ENCODE measurements around the gene ADGRF4.

The ADGRF4 gene

DNA sequence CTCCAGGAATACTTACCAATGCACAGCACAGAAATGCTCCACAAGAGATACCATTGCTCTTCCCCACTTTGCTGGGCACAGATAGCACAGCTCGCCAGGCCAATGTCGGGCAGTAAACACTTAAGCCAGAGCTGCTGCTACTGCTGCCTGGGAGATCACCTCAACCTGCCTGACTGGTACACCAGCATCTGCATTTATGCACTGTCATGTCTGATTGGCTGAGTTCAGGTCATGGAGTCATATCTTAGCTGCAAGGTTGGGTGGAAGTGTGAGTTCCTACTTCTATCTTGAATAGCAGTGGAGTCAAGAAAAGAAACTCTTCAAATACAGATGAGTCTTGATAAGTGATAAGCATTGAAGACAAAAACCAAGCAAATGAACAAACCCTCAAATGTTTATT, 10.9 kb upstream of the ADGRF4 start:
- Histone ChIP-seq H3K9me3 (ENCODE audit: control insufficient read depth, insufficient read depth, low read length) (no peaks in the 10 kb centered on the region), H3K36me3 (ENCODE audit: control insufficient read depth, low read length) (no peaks in the 10 kb centered on the region), H3F3A (ENCODE audit: control insufficient read depth, insufficient read depth) (no peaks in the 10 kb centered on the region), H3K4me1 (ENCODE audit: control insufficient read depth, low read length) (no peaks in the 10 kb centered on the region), H4K20me1 (ENCODE audit: control insufficient read depth, insufficient read depth, low read depth, low read length) (no peaks in the 10 kb centered on the region), H3K4me3 (ENCODE audit: low read length) (no peak overlapping the region), H3K4me2 (ENCODE audit: low read length) (no peak overlapping the region), H3K27ac (ENCODE audit: low read depth, low read length) (no peak overlapping the region), H3K9me2 (replicated peaks; ENCODE audit: control insufficient read depth, low read length) (no peaks in the 10 kb centered on the region), H3K27me3 (ENCODE audit: control insufficient read depth, low read length) (no peaks in the 10 kb centered on the region), H3K79me2 (ENCODE audit: control insufficient read depth, low read length) (no peaks in the 10 kb centered on the region)
- TF ChIP-seq, protein P1, sequence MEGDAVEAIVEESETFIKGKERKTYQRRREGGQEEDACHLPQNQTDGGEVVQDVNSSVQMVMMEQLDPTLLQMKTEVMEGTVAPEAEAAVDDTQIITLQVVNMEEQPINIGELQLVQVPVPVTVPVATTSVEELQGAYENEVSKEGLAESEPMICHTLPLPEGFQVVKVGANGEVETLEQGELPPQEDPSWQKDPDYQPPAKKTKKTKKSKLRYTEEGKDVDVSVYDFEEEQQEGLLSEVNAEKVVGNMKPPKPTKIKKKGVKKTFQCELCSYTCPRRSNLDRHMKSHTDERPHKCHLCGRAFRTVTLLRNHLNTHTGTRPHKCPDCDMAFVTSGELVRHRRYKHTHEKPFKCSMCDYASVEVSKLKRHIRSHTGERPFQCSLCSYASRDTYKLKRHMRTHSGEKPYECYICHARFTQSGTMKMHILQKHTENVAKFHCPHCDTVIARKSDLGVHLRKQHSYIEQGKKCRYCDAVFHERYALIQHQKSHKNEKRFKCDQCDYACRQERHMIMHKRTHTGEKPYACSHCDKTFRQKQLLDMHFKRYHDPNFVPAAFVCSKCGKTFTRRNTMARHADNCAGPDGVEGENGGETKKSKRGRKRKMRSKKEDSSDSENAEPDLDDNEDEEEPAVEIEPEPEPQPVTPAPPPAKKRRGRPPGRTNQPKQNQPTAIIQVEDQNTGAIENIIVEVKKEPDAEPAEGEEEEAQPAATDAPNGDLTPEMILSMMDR (IDR thresholded peaks at IDR 0.05; ENCODE audit: low read depth, low read length, poor library complexity, severe bottlenecking) = no peak
- TF ChIP-seq EZH2phosphoT487 (IDR thresholded peaks at IDR 0.05; ENCODE audit: borderline replicate concordance, low read length) = no peak

DNA sequence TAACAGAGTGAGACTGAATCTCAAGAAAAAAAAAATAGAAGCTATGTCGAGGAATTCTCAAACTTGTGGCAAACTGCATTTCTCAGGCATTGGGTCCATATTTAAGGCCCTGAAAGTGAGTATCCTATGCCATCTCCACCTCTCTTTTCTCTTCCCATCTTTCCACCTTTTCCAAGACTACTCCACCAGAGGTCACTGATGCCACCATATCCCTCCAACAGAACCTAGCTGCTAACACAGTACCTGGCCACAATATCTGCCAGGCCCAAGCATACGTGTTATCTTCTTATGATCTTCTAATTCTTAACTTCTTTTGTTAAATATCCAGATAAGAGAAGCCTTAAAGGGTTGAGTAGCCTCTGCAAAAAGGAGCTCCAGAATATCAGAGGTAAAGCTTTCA, 8.2 kb upstream of the ADGRF4 start:
- Histone ChIP-seq H3K27ac (ENCODE audit: low read depth, low read length) (no peak overlapping the region), H3F3A (ENCODE audit: control insufficient read depth, insufficient read depth) (no peaks in the 10 kb centered on the region), H3K4me1 (ENCODE audit: control insufficient read depth, low read length) (no peaks in the 10 kb centered on the region), H3K79me2 (ENCODE audit: control insufficient read depth, low read length) (no peaks in the 10 kb centered on the region), H3K27me3 (ENCODE audit: control insufficient read depth, low read length) (0 out of 2 replicates have a peak, but pooled peaks cover 3% of the 10 kb centered on the region), H3K36me3 (ENCODE audit: control insufficient read depth, low read length) (no peaks in the 10 kb centered on the region), H3K9me2 (replicated peaks; ENCODE audit: control insufficient read depth, low read length) (no peaks in the 10 kb centered on the region), H4K20me1 (ENCODE audit: control insufficient read depth, insufficient read depth, low read depth, low read length) (no peaks in the 10 kb centered on the region), H3K4me3 (ENCODE audit: low read length) (no peak overlapping the region), H3K4me2 (ENCODE audit: low read length) (no peak overlapping the region), H3K9me3 (ENCODE audit: control insufficient read depth, insufficient read depth, low read length) (no peaks in the 10 kb centered on the region)
- TF ChIP-seq EZH2phosphoT487 (IDR thresholded peaks at IDR 0.05; ENCODE audit: borderline replicate concordance, low read length) = no peak
- TF ChIP-seq, protein P1 (IDR thresholded peaks at IDR 0.05; ENCODE audit: low read depth, low read length, poor library complexity, severe bottlenecking) = no peak

DNA sequence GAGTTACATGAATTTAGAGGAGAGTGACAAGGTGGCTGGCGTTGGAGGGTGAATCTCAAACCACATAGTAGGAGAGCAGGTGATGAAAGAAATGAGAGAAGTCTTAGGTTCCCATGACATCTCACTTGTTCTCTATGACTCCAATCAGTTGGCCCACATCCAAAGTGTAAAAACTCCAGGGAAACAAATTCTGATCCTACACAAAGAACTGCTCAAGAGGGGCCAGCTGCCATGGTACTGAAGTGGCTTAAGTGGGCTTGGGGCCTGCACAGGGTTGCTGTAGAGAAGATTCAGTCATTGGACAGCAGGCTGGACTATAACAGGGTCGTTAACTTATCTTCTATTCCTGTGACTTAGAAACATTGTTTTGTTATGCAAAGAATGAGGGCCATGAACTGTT, 7.6 kb upstream of the ADGRF4 start:
- Histone ChIP-seq H3K27ac (ENCODE audit: low read depth, low read length) (no peak overlapping the region), H3K4me3 (ENCODE audit: low read length) (no peak overlapping the region)

More for the DNA sequence above, 7.6 kb upstream of the ADGRF4 start:
- no peak for TF ChIP-seq EZH2phosphoT487 (IDR thresholded peaks at IDR 0.05; ENCODE audit: borderline replicate concordance, low read length)
- TF ChIP-seq, protein P1 (IDR thresholded peaks at IDR 0.05; ENCODE audit: low read depth, low read length, poor library complexity, severe bottlenecking) = no peak
- no peaks in the 10 kb centered on the region for H3K4me1 ChIP-seq (ENCODE audit: control insufficient read depth, low read length)
- H4K20me1 ChIP-seq (ENCODE audit: control insufficient read depth, insufficient read depth, low read depth, low read length) = no peaks in the 10 kb centered on the region
- no peaks in the 10 kb centered on the region for H3F3A ChIP-seq (ENCODE audit: control insufficient read depth, insufficient read depth)
- no peaks in the 10 kb centered on the region for H3K79me2 ChIP-seq (ENCODE audit: control insufficient read depth, low read length)
- H3K9me2 ChIP-seq (replicated peaks; ENCODE audit: control insufficient read depth, low read length) = no peaks in the 10 kb centered on the region
- H3K36me3 ChIP-seq (ENCODE audit: control insufficient read depth, low read length) = no peaks in the 10 kb centered on the region
- H3K4me2 ChIP-seq (ENCODE audit: low read length) = no peak overlapping the region
- H3K9me3 ChIP-seq (ENCODE audit: control insufficient read depth, insufficient read depth, low read length) = no peaks in the 10 kb centered on the region
- H3K27me3 ChIP-seq (ENCODE audit: control insufficient read depth, low read length) = 0 out of 2 replicates have a peak, but pooled peaks cover 3% of the 10 kb centered on the region
